Endothelial cell of coronary artery (primary cell): Measurements from ENCODE around the gene HIF1A. TPM values are rescaled to one million over a fixed set of nuclear protein-coding genes. Genes with fewer than 3 reads are reported as not detected.

Source experiments
- total RNA-seq: library from RNA; depleted of rRNA; stranded (reverse); fragments of >200 nt; gene quantifications from 2 replicates; pipeline ENCODE4 v1.2.3, GENCODE V29; 2014

The HIF1A gene
- 158 and 162 TPM in 2 replicates for total RNA-seq

DNA sequence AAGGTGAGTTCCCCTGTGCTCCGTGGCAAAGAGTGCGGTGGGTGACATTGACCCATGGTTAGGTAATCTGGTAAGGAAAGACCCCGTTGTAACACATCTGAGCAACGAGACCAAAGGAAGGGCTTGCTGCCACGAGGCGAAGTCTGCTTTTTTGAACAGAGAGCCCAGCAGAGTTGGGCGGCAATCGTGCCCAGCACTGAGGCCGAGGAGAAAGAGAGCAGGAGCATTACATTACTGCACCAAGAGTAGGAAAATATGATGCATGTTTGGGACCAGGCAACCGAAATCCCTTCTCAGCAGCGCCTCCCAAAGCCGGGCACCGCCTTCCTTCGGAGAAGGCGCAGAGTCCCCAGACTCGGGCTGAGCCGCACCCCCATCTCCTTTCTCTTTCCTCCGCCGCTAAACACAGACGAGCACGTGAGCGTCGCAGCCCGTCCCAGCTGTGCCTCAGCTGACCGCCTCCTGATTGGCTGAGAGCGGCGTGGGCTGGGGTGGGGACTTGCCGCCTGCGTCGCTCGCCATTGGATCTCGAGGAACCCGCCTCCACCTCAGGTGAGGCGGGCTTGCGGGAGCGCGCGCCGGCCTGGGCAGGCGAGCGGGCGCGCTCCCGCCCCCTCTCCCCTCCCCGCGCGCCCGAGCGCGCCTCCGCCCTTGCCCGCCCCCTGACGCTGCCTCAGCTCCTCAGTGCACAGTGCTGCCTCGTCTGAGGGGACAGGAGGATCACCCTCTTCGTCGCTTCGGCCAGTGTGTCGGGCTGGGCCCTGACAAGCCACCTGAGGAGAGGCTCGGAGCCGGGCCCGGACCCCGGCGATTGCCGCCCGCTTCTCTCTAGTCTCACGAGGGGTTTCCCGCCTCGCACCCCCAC is at the start of gene HIF1A:
TSS of gene HIF1A (plus strand) at position 684 of the 865 bp plus-strand sequence. CDS start 292 bp downstream, outside the sequence.

DNA sequence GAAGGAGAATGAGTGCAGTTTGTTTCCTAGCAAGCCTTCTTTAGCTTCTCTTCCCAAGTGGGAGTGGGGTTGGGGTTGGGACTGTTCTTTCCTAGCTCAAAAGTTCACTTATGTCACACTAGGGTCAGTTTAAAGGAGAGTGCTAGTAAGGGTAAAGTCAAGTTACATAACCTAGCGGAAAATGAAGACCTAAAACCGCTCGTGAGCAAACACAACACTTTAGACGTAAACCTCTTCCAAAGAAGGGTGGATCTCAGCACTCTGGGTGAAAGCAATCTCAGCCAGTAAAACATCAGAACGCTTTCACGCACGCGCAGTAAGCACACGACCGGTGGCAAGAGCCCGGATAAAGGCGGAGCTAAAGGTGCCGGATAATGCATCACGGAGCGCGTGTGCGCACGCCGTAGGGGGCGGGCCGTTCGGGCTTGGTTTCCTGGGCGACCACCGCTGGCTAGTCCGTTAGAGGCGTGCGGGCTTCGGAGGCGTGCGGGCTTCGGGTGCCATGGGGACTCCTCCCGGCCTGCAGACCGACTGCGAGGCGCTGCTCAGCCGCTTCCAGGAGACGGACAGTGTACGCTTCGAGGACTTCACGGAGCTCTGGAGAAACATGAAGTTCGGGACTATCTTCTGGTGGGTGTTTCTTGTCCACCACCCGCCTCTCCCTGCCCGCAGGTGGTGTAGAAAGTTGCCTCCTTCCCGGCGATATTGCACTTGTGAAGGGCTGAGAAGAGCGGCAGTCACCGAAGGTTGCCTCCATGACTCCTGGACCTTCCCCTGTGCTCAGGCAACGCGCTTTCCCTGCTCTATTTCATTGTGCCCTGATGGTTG is 66.9 kb downstream of the HIF1A start, which contains the start of gene SNAPC1:
TSS of gene SNAPC1 (plus strand) at position 462 of the 828 bp plus-strand sequence. CDS start at position 503, 41 bp downstream.

Other genes starting within 250 kb of the HIF1A start
- 12.1 and 28.0 TPM in 2 replicates for gene SNAPC1, start 66.9 kb downstream of the HIF1A start, total RNA-seq
- under 0.01 and 0.09 TPM in 2 replicates for gene SYT16, start 117.2 kb downstream of the HIF1A start, total RNA-seq